Heart left ventricle (tissue), 16 donors: Measurements from ENCODE around the gene C1orf141. TPM values are rescaled to one million over a fixed set of nuclear protein-coding genes. Genes with fewer than 3 reads are reported as not detected.
A peak's percentile ranks its signal among the peaks of the same experiment; 100 is the strongest.
"Not testable (repeated sequence)": the region's sequence is repeated elsewhere in the genome, so short reads cannot be mapped to it uniquely, and the experiment has no call there.

Source experiments
- ATAC-seq, 4 donors: fragments of 200-7000 bp; cut with Tn5 transposase; one replicate each; pipeline ENCODE4 v1.9.1; 2020 to 2022; ENCODE audit warnings: moderate library complexity in 4 of 4, mild to moderate bottlenecking in 3 of 4, moderate number of reproducible peaks in 1 of 4
- DNase-seq, 5 donors: peaks; one replicate each; pipeline ENCODE4 v3.0.0-alpha.2; 2020
- H3K27ac ChIP-seq, 12 donors: fragments of 200-600 bp; sonication (generic) in 4 of 12; one replicate each; pipeline versions ENCODE4 v1.5.0 to v1.8.0; 2016 to 2022; ENCODE audit warnings: mild to moderate bottlenecking in 2 of 12
- H3K27me3 ChIP-seq, 9 donors: fragments of 200-600 bp; sonication (generic) in 2 of 9; one replicate each; pipeline versions ENCODE4 v1.5.1 to v1.8.0; 2016 to 2022; ENCODE audit warnings: mild to moderate bottlenecking in 3 of 9
- H3K36me3 ChIP-seq, 9 donors: fragments of 200-600 bp; sonication (generic) in 2 of 9; one replicate each; pipeline versions ENCODE4 v1.5.0 to v1.8.0; 2018 to 2022; ENCODE audit warnings: mild to moderate bottlenecking in 2 of 9
- H3K4me1 ChIP-seq, 12 donors: fragments of 200-600 bp; sonication (generic) in 4 of 12; one replicate each; pipeline versions ENCODE4 v1.5.0 to v1.8.0; 2016 to 2022; ENCODE audit warnings: mild to moderate bottlenecking in 3 of 12
- H3K4me3 ChIP-seq, 12 donors: fragments of 200-600 bp; sonication (generic) in 4 of 12; one replicate each; pipeline versions ENCODE4 v1.5.0 to v1.8.0; 2017 to 2022; ENCODE audit warnings: mild to moderate bottlenecking in 9 of 12, moderate library complexity in 4 of 12
- H3K9me3 ChIP-seq, 12 donors: fragments of 200-600 bp; sonication (generic) in 4 of 12; one replicate each; pipeline versions ENCODE4 v1.5.0 to v1.8.0; 2016 to 2022; ENCODE audit warnings: mild to moderate bottlenecking in 1 of 12
- CTCF ChIP-seq, 12 donors: fragments of 200-600 bp; sonication (generic) in 4 of 12; IDR thresholded peaks; one replicate each; pipeline versions ENCODE4 v1.5.0 to v1.8.0; 2018 to 2022; ENCODE audit warnings: antibody characterized with exemption in 12 of 12, mild to moderate bottlenecking in 5 of 12
- POLR2A ChIP-seq, 2 donors: fragments of 450-650 bp; IDR thresholded peaks; one replicate each; pipeline ENCODE4 v1.6.1; 2017; ENCODE audit warnings: antibody characterized with exemption in 2 of 2, mild to moderate bottlenecking in 2 of 2, moderate library complexity in 2 of 2
- WGBS, 4 donors: extraction: QIAGEN DNeasy Blood & Tissue Kit in 2 of 4; methylation state at CpG; one replicate each; pipeline versions ENCODE4 v1.1.5 to v1.1.7; 2013 to 2018; 5-methylcytosine and 5-hydroxymethylcytosine counted together
- intact Hi-C, 10 donors: fragments of 100-400 bp; cut with DNase I; formaldehyde crosslinking; loops; one replicate each; pipeline versions ENCODE4 v1.11.1 to v1.14.2; 2022
- polyA plus RNA-seq, 2 donors: library from polyadenylated mRNA; stranded (reverse); fragments of 200-250 nt; gene quantifications; one replicate each; pipeline ENCODE4 v1.2.3, GENCODE V29; 2013
- total RNA-seq, 9 donors: library from RNA; depleted of rRNA in 2 of 9; stranded (reverse); fragments of >200 nt in 2 of 9; fragmentation: NEBNext Ultra II Directional in 3 of 9; extraction: Animal tissue kit (Norgen Biotek cat#: 25700) in 3 of 9; gene quantifications; one replicate each; pipeline versions ENCODE4 v1.1.0 to v1.2.4, GENCODE V29; 2016 to 2023
- donor health status: ischemic (EF 13 %, LVEDD 7.1; RV severe dilation, severe dysfunction).
- donor health status: healthy with polysubstance abuse.
- donor health status: DM: no; HTN: yes; CAD: no.
- donor health status: DM: no; HTN: no; CAD: no.
- donor health status: ischemic (EF 25% LVEDD 6.9; RV normal size, moderate dysfunction).
- donor health status: ischemic (EF 25% LVEDD 5.7; RV mildly dilated, moderate dysfunction).
- donor health status: healthy.
- donor health status: DM: yes; HTN: yes; CAD: no.
- donor health status: ischemic (EF 35%, LVEDD 5.7; RV mildly dilated, moderate dysfunction).
- donor health status: nonischemic (EF 11% LVEDD 7.7; RV severe dilation, severe dysfunction).
- donor health status: DM: yes; HTN: yes; CAD: no.
- donor health status: PGD.
- donor health status: ischemic (EF 29% LVEDD 5.4; RV normal size, mild dysfunction).
- donor health status: nonischemic (EF 23%, LVEDD 6.1; RV moderate dilation, normal function).

The C1orf141 gene
- total and polyA plus RNA-seq, 11 donors = not detected

DNA sequence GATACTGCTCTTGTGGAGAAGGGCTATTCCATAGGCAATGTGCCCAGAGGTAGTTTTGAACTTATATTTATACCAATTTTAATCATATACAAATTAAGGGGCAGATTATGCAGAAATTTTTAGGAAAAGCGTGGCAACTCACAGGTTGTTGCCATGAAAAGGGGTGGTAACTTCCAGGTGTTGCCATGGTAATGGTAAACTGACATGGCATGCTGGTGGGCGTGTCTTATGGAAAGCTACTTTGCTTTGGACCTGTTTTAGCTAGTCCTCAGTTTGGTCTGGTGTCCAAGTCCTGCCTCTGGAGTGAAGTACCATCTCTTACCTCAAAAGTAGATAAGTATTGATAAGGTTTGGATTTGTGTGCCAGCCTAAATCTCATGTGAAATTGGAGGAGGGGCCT, 23.6 kb upstream of the C1orf141 start:
- TF ChIP-seq CTCF (IDR thresholded peaks at IDR 0.05) (no peak), POLR2A (IDR thresholded peaks at IDR 0.05) (no peak)
- Histone ChIP-seq H3K9me3 (peaks cover 0 to 6% (median 0%) of the 10 kb centered on the region in 12 donors), H3K4me3 (no peak overlapping the region), H3K27ac (no peak overlapping the region), H3K27me3 (peaks cover 0 to 14% (median 0%) of the 10 kb centered on the region in 9 donors), H3K36me3 (no peaks in the 10 kb centered on the region), H3K4me1 (no peaks in the 10 kb centered on the region)
- WGBS, 4 donors = 43 to 67% (median 54%) methylated on average over 2 of the region's 2 CpGs
- intact Hi-C loops = no loop called here
- DNase-seq (no peak), ATAC-seq (no peak)

DNA sequence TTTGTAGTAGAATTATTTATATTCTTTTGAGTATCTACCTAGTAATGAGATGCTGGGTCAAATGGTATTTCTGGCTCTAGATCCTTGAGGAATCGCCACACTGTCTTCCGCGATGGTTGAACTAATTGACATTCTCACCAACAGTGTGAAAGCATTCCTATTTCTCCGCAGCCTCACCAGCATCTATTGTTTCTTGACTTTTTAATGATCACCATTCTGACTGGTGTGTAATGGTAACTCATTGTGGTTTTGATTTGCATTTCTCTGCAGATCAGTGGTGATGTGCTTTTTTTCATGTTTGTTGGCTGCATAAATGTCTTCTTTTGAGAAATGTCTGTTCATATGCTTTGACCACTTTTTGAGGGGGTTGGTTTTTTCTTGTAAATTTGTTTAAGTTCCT, 16.2 kb upstream of the C1orf141 start:
- WGBS, 4 donors = 78 to 92% (median 84%) methylated on average over 4 of the region's 4 CpGs
- Histone ChIP-seq H3K9me3 (peaks cover 0 to 6% (median 0%) of the 10 kb centered on the region in 12 donors), H3K27me3 (peaks cover 0 to 7% (median 0%) of the 10 kb centered on the region in 9 donors), H3K4me1 (peaks cover 0 to 9% (median 2%) of the 10 kb centered on the region in 12 donors), H3K4me3 (no peak overlapping the region), H3K27ac (no peak overlapping the region), H3K36me3 (no peaks in the 10 kb centered on the region)
- ATAC-seq = no peak
- no peak for TF ChIP-seq CTCF (IDR thresholded peaks at IDR 0.05)
- TF ChIP-seq POLR2A (IDR thresholded peaks at IDR 0.05) = no peak
- intact Hi-C loops = no loop called here
- no peak for DNase-seq

- ATAC-seq (peak in 3 of 4 donors; percentile 90 to 95 (median 90)), DNase-seq (peak in 4 of 5 donors; percentile 52 to 62 (median 60))
- TF ChIP-seq CTCF (IDR thresholded peaks at IDR 0.05) = peak; percentile 49 to 82 (median 77)
- no peak for TF ChIP-seq POLR2A (IDR thresholded peaks at IDR 0.05)
- 15 to 18% (median 16%) methylated on average over 9 of the region's 9 CpGs for WGBS, 4 donors
- intact Hi-C loops = loop anchor here (1.0 to 10.0 kb wide), 8 partner anchors 46 to 387 kb away; no protein-coding TSS in a partner anchor
- H3K27ac ChIP-seq = no peak overlapping the region
- no peaks in the 10 kb centered on the region for H3K9me3 ChIP-seq
- peaks cover 0 to 9% (median 2%) of the 10 kb centered on the region in 12 donors for H3K4me1 ChIP-seq
- peaks cover 0 to 7% (median 0%) of the 10 kb centered on the region in 9 donors for H3K27me3 ChIP-seq
- no peaks in the 10 kb centered on the region for H3K36me3 ChIP-seq
- no peak overlapping the region for H3K4me3 ChIP-seq
These were observed 14.5 kb upstream of the C1orf141 start for GRCh38 chr1:67149179-67149770.

DNA sequence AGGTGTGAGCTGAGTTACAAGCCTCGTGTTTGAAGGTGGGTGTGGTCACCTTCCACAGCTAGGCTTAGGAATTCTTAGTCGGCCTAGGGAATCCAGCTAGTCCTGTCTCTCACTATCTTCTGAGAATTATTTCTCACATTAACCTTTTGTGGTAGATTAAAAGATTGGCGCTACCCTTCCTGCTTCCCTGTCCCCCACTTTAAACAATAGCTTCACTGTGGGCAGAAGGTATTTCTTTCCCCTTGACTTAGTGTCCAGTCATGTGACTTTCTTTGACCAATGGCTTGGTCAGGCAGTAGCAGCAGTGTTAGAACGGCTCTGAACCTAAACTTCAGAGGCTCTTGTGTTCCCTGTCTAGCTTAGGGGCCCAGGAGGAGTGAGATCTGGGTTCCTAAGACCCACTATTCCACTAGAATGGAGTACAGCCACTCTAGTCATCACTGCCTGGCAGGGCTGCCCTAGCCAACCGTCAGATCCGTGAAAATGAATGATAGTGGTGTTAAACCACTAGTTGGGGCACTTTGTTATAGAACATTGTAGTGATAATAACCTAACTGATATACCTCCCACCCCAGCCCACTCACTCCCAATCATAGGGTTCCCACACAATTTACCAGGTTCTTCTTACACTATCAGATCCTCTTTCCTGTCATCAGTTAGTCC, 13.9 kb upstream of the C1orf141 start:
- no peak for DNase-seq
- no peak overlapping the region for H3K4me3 ChIP-seq
- no peak overlapping the region for H3K27ac ChIP-seq
- no peaks in the 10 kb centered on the region for H3K9me3 ChIP-seq
- no peak for TF ChIP-seq CTCF (IDR thresholded peaks at IDR 0.05)
- TF ChIP-seq POLR2A (IDR thresholded peaks at IDR 0.05) = no peak
- peaks cover 0 to 7% (median 0%) of the 10 kb centered on the region in 9 donors for H3K27me3 ChIP-seq
- peak in 1 of 4 donors; percentile 22 for ATAC-seq
- H3K4me1 ChIP-seq = peaks cover 0 to 9% (median 2%) of the 10 kb centered on the region in 12 donors
- no peaks in the 10 kb centered on the region for H3K36me3 ChIP-seq
- intact Hi-C loops = loop anchor here (1.0 to 10.0 kb wide), 8 partner anchors 46 to 386 kb away; no protein-coding TSS in a partner anchor
- WGBS, 4 donors = 44 to 55% (median 50%) methylated on average over 6 of the region's 6 CpGs

DNA sequence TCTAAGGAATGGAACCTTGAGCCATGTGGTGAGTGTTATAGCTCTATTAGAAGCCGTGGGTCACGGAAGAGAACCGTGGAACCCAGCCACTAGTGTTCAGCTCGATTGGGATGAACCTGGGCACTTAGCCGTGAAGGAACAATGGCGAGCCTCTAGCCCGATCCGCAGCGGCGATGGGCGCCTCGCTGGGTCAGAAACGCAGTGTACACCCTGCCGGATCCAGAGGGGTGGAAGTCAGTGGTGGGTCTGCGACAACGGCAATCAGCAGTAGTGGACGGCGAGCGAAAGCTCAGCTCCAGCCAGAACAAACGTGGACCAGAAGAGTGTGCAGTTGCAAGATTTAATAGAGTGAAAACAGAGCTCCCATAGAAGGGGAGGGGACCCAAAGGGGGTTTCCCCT, 13.2 kb upstream of the C1orf141 start:
- WGBS, 4 donors = 88 to 95% (median 89%) methylated on average over 20 of the region's 20 CpGs
- ATAC-seq = not testable (repeated sequence)

More for the DNA sequence above, 13.2 kb upstream of the C1orf141 start:
- not testable (repeated sequence) for DNase-seq, H3K9me3 ChIP-seq, H3K27me3 ChIP-seq, H3K4me3 ChIP-seq, H3K4me1 ChIP-seq, H3K27ac ChIP-seq, H3K36me3 ChIP-seq
- intact Hi-C loops = loop anchor here (2.0 to 10.0 kb wide), 6 partner anchors 47 to 386 kb away; no protein-coding TSS in a partner anchor
